Rectal smooth muscle tissue (tissue), 1 donor: Measurements from ENCODE around the gene SLC6A7.

ENCODE experiments used
- H3K27ac ChIP-seq: one replicate; pipeline ENCODE4 v1.7.0; 2013; ENCODE audit warnings: low read depth, low read length, inconsistent platforms
- H3K27me3 ChIP-seq: one replicate; pipeline ENCODE4 v1.7.0; 2013; ENCODE audit warnings: low read length; ENCODE audit not compliant: control insufficient read depth, insufficient read depth
- H3K36me3 ChIP-seq: one replicate; pipeline ENCODE4 v1.7.0; 2013; ENCODE audit warnings: low read length; ENCODE audit not compliant: control insufficient read depth, insufficient read depth
- H3K4me1 ChIP-seq: one replicate; pipeline ENCODE4 v1.7.0; 2013; ENCODE audit warnings: low read length; ENCODE audit not compliant: control insufficient read depth, insufficient read depth
- H3K4me3 ChIP-seq: one replicate; pipeline ENCODE4 v1.7.0; 2013; ENCODE audit warnings: low read length
- H3K9ac ChIP-seq: one replicate; pipeline ENCODE4 v1.7.0; 2013; ENCODE audit warnings: low read length

Gene SLC6A7

DNA sequence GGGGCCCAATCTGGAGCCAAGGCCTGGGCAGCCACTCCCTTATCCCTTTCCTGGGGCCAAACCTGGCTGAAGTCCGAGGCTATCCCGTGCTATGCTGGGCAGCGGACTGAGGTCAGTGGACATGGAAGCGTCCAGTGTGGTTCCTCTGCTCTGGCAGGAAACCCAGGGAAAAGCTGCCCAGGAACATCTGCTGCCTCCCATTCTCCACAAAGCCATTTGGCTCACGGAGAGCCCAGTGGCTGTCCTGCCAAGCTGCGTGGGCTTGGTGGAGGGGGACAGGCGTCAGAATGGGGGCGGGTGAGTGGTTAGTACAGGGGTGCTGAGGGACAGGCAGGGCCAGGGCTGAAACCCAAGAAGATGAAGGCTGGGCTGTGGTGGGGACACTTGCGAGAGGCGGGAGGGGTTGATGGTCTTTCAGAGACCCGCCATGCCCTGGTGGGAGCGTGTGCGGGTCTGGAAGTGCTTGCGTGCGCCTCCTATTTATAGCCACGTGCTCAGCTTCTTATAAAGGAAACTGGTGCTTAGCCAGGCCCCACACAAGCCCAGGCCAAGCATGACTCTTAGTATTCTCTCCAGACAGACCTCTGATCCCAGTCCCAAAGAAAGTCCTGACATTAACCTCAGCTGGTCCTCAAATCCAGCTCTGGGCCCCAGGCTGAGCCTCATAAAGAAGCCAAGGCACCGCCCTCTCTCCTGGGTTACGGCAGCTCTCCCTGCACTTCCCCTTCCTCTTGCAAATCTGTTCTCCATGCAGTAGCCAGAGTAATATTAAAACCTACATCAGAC, 9.4 kb upstream of the SLC6A7 start:
- H3K4me3 ChIP-seq: no peak overlapping the region
- H3K27ac ChIP-seq: peak overlapping the region; percentile 7
- H3K9ac ChIP-seq: no peak overlapping the region
- H3K4me1 ChIP-seq: no peaks in the 10 kb centered on the region
- H3K27me3 ChIP-seq: no peaks in the 10 kb centered on the region
- no peaks in the 10 kb centered on the region for H3K36me3 ChIP-seq

DNA sequence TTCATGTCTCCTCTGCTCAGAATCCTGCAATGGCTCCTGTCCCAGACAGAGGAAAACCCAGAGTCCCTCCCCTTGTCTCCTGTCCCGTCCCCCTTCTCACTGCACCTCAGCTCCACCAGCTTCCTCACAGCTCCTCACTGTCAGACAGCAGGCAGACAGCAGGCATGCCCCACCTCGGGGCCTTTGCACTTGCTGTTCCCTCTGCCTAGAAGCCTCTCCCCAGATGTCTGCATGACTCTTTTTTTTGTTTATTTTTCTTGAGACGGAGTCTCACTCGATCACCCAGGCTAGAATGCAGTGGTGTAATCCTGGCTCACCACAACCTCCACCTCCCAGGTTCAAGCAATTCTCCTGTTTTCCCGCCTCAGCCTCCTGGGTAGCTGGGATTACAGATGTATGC, 8.8 kb upstream of the SLC6A7 start:
- no peak overlapping the region for H3K9ac ChIP-seq
- H3K27me3 ChIP-seq: no peaks in the 10 kb centered on the region
- H3K27ac ChIP-seq: no peak overlapping the region
- H3K4me1 ChIP-seq: no peaks in the 10 kb centered on the region
- H3K36me3 ChIP-seq: no peaks in the 10 kb centered on the region
- H3K4me3 ChIP-seq: no peak overlapping the region

DNA sequence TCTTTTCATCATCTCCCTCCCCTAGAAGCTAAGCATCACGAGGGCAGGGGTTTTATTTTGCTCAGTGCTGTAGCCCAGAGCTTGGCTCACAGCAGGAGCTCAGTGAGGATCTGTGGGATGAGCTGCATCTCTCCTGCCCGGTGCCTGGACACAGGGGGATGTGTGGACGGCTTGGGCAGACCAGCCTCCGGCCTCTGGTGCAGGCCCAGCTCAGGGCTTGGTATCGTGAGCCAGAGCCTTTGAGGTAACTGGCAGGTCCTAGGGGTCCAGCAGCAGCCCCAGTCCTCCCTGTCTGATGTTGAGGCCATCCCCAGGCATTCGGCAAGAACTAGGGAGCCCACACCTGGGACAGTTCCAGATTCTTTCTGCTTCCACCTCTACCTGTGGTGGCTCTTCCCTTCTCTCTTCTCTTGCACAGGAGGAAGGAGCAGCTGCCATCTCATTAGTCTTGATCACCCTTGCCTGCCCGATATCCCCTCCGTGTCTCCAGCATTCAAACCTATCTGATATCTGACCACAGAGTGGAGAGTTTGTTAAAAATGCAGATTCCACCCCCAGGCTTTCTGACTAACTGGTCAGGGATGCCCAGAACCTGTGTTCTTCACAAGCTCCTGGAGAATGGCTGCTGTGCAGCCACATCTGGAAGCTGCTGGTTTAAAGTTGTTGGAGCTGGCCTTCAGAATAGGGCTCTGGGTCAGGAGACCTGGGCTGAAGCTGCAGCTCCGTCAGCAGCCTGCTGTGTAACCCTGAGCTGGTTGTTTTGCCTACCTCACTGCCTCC, 7.9 kb upstream of the SLC6A7 start:
- Histone ChIP-seq H3K4me3 (no peak overlapping the region), H3K9ac (no peak overlapping the region), H3K4me1 (no peaks in the 10 kb centered on the region), H3K27ac (no peak overlapping the region), H3K36me3 (no peaks in the 10 kb centered on the region), H3K27me3 (no peaks in the 10 kb centered on the region)

DNA sequence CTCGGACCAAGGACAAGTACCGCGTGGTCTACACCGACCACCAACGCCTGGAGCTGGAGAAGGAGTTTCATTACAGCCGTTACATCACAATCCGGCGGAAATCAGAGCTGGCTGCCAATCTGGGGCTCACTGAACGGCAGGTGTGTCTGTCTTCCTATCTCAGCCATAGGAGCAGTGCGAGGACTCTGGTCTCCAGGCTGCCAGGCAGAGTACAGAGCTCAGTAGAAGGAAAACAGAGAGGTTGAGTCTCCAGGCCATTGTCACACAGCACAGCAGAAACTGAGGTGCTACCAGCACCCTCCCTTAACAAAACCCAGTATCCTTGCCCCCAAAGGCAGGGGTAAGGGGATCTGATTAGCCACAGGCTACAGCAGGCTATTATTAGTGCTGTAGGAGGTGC, 7.1 kb upstream of the SLC6A7 start:
- Histone ChIP-seq H3K36me3 (no peaks in the 10 kb centered on the region), H3K27ac (no peak overlapping the region), H3K27me3 (no peaks in the 10 kb centered on the region), H3K4me3 (no peak overlapping the region), H3K4me1 (no peaks in the 10 kb centered on the region), H3K9ac (no peak overlapping the region)

DNA sequence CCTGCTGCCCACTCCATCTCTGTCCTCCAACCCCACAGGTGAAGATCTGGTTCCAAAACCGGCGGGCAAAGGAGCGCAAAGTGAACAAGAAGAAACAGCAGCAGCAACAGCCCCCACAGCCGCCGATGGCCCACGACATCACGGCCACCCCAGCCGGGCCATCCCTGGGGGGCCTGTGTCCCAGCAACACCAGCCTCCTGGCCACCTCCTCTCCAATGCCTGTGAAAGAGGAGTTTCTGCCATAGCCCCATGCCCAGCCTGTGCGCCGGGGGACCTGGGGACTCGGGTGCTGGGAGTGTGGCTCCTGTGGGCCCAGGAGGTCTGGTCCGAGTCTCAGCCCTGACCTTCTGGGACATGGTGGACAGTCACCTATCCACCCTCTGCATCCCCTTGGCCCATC, 6.4 kb upstream of the SLC6A7 start:
- Histone ChIP-seq H3K36me3 (no peaks in the 10 kb centered on the region), H3K4me1 (no peaks in the 10 kb centered on the region), H3K4me3 (no peak overlapping the region), H3K9ac (no peak overlapping the region), H3K27me3 (no peaks in the 10 kb centered on the region), H3K27ac (no peak overlapping the region)

DNA sequence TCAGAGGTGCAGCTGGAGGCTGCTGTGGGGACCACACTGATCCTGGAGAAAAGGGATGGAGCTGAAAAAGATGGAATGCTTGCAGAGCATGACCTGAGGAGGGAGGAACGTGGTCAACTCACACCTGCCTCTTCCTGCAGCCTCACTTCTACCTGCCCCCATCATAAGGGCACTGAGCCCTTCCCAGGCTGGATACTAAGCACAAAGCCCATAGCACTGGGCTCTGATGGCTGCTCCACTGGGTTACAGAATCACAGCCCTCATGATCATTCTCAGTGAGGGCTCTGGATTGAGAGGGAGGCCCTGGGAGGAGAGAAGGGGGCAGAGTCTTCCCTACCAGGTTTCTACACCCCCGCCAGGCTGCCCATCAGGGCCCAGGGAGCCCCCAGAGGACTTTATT, 5.9 kb upstream of the SLC6A7 start:
- Histone ChIP-seq H3K27me3 (no peaks in the 10 kb centered on the region), H3K9ac (no peak overlapping the region), H3K4me1 (no peaks in the 10 kb centered on the region), H3K4me3 (no peak overlapping the region), H3K27ac (no peak overlapping the region), H3K36me3 (no peaks in the 10 kb centered on the region)

DNA sequence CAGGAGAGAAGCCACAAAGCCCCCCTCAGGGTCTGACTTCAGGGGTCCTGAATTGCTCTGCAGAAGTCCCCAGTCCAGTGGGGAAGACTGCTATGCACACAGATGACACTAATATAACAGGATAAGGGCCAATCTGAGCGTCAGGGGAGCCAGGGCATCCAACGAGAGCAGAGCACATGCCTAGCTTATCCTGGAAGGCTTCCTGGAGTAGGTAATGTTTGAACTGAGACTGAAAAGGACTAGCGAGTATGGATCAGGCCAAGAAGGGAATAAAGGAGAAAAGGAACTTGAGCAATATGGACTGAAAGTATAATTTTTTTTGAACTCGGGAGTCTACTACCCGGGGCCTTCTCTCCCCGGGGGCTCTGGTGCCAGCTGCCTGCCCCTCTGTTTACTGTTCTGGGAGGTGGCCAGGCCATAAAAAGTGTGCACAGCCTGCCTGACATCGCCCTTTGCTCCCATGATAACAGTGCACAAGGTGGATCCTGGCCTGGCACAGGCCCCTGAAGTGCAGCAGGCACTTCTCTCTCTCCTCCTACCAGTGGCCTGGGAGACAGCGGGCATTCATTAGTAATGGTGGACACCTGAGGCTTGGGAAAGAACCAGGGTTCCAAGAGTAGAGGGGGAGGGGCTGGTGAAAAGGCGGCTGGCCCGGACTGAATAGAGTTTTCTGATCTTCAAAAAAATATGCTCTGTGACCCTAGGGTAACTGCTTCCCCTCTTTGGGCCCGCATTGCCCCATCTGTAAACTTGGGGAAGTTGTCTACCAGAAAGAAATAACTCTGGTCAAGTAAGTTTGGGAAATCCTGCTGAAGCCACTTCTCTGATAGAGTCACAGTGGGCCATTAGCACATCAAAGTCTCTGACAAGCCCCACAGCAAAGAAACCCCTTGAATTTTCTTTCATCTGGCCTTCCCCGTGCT, 4.6 kb upstream of the SLC6A7 start:
- Histone ChIP-seq H3K9ac (no peak overlapping the region), H3K27me3 (peaks cover 9% of the 10 kb centered on the region), H3K36me3 (no peaks in the 10 kb centered on the region), H3K4me1 (no peaks in the 10 kb centered on the region), H3K4me3 (no peak overlapping the region), H3K27ac (no peak overlapping the region)

DNA sequence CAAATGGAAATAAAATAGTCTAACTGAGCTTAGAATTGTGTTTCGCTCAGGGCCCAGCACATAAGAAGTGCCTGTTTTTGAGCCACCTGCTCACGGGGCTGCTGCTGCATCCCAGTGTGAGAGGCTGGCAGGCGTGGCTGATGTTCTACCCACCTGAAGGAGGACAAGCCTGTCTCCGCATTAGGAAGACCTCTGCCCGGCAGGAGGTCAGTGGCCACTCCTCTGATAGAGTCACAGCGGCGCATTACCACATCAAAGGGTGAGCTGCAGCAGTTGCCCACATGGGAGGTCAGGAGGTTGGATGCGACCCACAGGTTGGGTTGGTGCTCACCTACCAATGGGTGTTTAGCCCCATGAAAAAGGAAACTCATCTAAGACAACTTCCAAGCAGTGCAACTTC, 3.7 kb upstream of the SLC6A7 start:
- Histone ChIP-seq H3K4me3 (no peak overlapping the region), H3K4me1 (no peaks in the 10 kb centered on the region), H3K9ac (no peak overlapping the region), H3K27ac (no peak overlapping the region), H3K36me3 (no peaks in the 10 kb centered on the region), H3K27me3 (peaks cover 9% of the 10 kb centered on the region)

DNA sequence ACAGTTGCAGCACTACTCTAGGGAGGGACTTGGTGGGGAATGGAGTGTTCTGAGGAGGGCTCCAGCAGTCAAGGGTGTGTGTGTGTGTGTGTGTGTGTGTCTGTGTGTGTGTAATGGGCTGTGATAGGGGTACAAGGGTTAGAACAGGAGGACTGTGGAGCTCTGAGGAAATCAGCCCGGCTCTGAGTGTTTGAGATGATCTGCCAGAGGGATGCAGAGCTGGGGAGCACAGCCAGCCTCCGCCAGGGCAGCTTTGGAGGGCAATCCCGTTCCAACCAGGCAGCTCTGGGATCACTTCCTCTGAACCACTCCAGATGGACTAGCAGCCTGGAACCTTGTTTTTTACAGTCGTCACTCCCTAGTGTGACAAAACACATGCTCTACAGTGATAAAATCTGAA, 3.0 kb upstream of the SLC6A7 start:
- no peak overlapping the region for H3K27ac ChIP-seq
- peaks cover 9% of the 10 kb centered on the region for H3K27me3 ChIP-seq
- no peaks in the 10 kb centered on the region for H3K4me1 ChIP-seq
- H3K36me3 ChIP-seq: no peaks in the 10 kb centered on the region
- H3K9ac ChIP-seq: no peak overlapping the region
- H3K4me3 ChIP-seq: no peak overlapping the region

DNA sequence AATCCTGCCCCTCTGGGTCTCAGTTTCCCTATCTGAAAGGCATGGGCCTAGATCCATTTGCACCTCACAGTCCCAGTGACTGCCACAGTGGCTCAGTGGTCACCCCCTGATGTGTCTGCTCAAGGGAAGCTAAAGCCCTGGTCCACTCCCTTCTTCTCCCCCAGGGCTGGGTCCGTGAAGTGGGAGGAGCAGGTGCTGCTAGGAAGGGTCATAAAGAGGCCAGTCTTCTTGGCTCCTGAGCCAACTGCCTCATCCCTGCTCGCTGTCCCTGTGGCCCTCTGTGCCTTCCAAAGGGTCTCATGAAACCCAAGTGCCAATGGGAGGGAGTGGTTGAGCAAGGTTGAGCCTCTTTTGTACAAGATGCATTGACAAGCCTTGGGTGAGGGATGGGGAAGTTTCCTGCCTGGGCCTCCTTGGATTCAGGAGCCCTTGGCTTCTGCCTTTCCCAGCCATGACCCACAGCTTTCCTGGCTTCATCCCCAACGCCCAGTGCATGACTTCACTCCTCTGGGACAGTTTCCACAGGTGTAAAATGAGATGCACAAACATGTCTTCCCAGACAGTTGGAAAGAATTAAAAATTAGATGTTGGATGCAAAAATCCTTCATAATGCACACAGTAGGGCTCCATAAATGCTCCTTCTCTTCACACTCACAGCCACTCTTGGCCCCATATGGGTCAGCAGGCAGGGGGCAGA, 1.6 kb upstream of the SLC6A7 start:
- H3K36me3 ChIP-seq: no peaks in the 10 kb centered on the region
- no peaks in the 10 kb centered on the region for H3K4me1 ChIP-seq
- no peak overlapping the region for H3K9ac ChIP-seq
- no peak overlapping the region for H3K4me3 ChIP-seq
- peaks cover 9% of the 10 kb centered on the region for H3K27me3 ChIP-seq
- H3K27ac ChIP-seq: no peak overlapping the region

DNA sequence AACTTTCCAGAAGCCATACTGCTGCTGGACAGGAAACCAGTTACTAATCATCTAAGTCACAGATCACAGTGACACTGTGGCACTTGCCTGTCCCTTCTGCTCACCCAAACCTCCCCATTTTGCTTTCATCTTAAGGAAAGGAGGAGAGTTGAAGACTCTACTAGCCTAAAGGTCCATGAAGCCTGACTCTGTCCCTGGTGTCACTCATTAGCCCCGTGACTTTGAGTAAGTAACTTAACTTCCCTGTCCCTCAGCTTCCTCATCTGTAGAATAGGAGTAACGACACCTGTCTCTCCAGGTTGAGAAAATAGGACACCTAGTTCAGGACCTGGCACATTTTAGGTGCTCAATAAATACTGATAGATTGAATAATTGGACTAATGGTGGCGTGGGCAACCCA, 536 bp upstream of the SLC6A7 start:
- no peak overlapping the region for H3K9ac ChIP-seq
- no peaks in the 10 kb centered on the region for H3K4me1 ChIP-seq
- H3K27ac ChIP-seq: no peak overlapping the region
- H3K36me3 ChIP-seq: no peaks in the 10 kb centered on the region
- peaks cover 9% of the 10 kb centered on the region for H3K27me3 ChIP-seq
- H3K4me3 ChIP-seq: no peak overlapping the region

DNA sequence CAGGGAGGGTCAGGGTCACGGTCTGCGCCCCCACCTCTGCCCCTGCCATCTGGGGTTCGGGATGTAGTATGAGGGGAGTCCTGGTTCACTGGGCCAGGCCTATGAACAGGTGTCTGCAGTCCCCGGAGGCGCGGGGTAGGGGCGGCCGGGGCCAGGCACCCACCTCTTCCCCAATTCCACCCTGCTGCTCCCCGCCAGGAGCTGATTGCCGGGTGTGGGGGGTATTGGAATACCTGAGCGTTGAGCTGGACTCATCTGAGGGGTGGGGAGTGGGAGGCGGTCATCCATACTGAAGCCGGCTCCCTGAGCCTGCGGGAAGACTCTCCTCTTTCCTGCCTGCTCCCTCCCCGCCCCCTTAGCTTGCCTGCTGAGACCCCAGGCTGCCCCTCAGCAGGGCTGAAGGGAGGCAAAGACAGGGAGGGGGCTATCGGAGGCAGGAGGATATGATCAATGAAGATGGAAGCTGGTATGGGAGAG, 679 bp downstream of the SLC6A7 start:
- no peak overlapping the region for H3K9ac ChIP-seq
- H3K4me1 ChIP-seq: no peaks in the 10 kb centered on the region
- H3K27ac ChIP-seq: no peak overlapping the region
- H3K27me3 ChIP-seq: peaks cover 9% of the 10 kb centered on the region
- H3K36me3 ChIP-seq: no peaks in the 10 kb centered on the region
- H3K4me3 ChIP-seq: no peak overlapping the region
